SK-N-SH (cell line): ENCODE results near the gene OR6K2. TPM values are rescaled to one million over a fixed set of nuclear protein-coding genes. Genes with fewer than 3 reads are reported as not detected.

ENCODE experiments used
- CTCF ChIA-PET: fragments of 300-600, 350-600 bp; formaldehyde crosslinking; extraction: SDS; loops from one replicate; lab custom pipeline; 2021; lab: Yijun Ruan, JAX
- POLR2A ChIA-PET: fragments of 350-600 bp; sonication (Branson Sonifier 250); formaldehyde crosslinking; extraction: SDS; loops from one replicate; lab custom pipeline; 2020; ENCODE audit warnings: antibody characterized with exemption, inconsistent platforms; lab: Yijun Ruan, JAX
- DNase-seq: peaks from one replicate; pipeline ENCODE4 v3.0.0; 2012
- H2AFZ ChIP-seq: fragments of 200-600 bp; sonication (generic); 2 replicates; pipeline ENCODE4 v1.8.1; 2016; ENCODE audit warnings: antibody characterized with exemption, mild to moderate bottlenecking, low read depth
- H3F3A ChIP-seq: fragments of 200-600 bp; sonication (generic); replicated peaks from 2 replicates; pipeline ENCODE3; 2016; ENCODE audit warnings: antibody characterized with exemption, mild to moderate bottlenecking; ENCODE audit not compliant: insufficient read depth
- H3K27ac ChIP-seq, 2 experiments: fragments of 200-500 bp in 1 of 2; fragments of 200-600 bp in 1 of 2; sonication (Bioruptor generic) in 1 of 2; sonication (generic), shearing (Covaris generic) in 1 of 2; 2 replicates each; pipeline versions ENCODE4 v1.5.1 to v1.6.1; 2014 to 2016; ENCODE audit warnings: low read depth in 2 of 2, inconsistent platforms in 1 of 2, low read length in 1 of 2, mild to moderate bottlenecking in 1 of 2, mixed read lengths in 1 of 2
- H3K27me3 ChIP-seq: fragments of 200-600 bp; sonication (generic), shearing (Covaris generic); 2 replicates; pipeline ENCODE4 v1.6.1; 2016; ENCODE audit warnings: mixed run types; ENCODE audit not compliant: insufficient read depth
- H3K36me3 ChIP-seq, 2 experiments: fragments of 200-500 bp in 1 of 2; fragments of 200-600 bp in 1 of 2; sonication (Bioruptor generic) in 1 of 2; sonication (generic) in 1 of 2; replicated peaks in 1 of 2; 2 replicates each; pipeline versions ENCODE3 to v1.5.1; 2014 to 2016; ENCODE audit warnings: low read length in 1 of 2, mild to moderate bottlenecking in 1 of 2; ENCODE audit not compliant: insufficient read depth in 2 of 2, control insufficient read depth in 1 of 2
- H3K4me1 ChIP-seq, 2 experiments: fragments of 200-500 bp in 1 of 2; fragments of 200-600 bp in 1 of 2; sonication (Bioruptor generic) in 1 of 2; sonication (generic), shearing (Covaris generic) in 1 of 2; 2 replicates each; pipeline versions ENCODE4 v1.5.1 to v1.6.1; 2014 to 2016; ENCODE audit warnings: low read depth in 1 of 2, low read length in 1 of 2, mixed run types in 1 of 2; ENCODE audit not compliant: insufficient read depth in 2 of 2, control insufficient read depth in 1 of 2
- H3K4me2 ChIP-seq: fragments of 200-600 bp; sonication (generic), shearing (Covaris generic); 2 replicates; pipeline ENCODE4 v1.6.1; 2017; ENCODE audit warnings: mixed run types
- H3K4me3 ChIP-seq, 2 experiments: fragments of 200-500 bp in 1 of 2; fragments of 200-600 bp in 1 of 2; sonication (Bioruptor generic) in 1 of 2; sonication (generic), shearing (Covaris generic) in 1 of 2; 2 replicates each; pipeline versions ENCODE4 v1.5.1 to v1.8.1; 2014 to 2016; ENCODE audit warnings: low read depth in 2 of 2, inconsistent platforms in 1 of 2, low read length in 1 of 2, mild to moderate bottlenecking in 1 of 2, mixed read lengths in 1 of 2, moderate library complexity in 1 of 2
- H3K79me2 ChIP-seq: fragments of 200-600 bp; sonication (generic); 2 replicates; pipeline ENCODE4 v1.8.1; 2017; ENCODE audit warnings: mild to moderate bottlenecking; ENCODE audit not compliant: insufficient read depth
- H3K9ac ChIP-seq: fragments of 200-600 bp; sonication (generic); 2 replicates; pipeline ENCODE4 v1.6.1; 2017; ENCODE audit warnings: mixed run types
- H3K9me2 ChIP-seq: fragments of 200-600 bp; sonication (generic); 2 replicates; pipeline ENCODE4 v1.6.1; 2017; ENCODE audit warnings: mixed run types
- H3K9me3 ChIP-seq: fragments of 200-600 bp; sonication (generic); 2 replicates; pipeline ENCODE4 v1.6.1; 2017; ENCODE audit warnings: mixed run types, mild to moderate bottlenecking, moderate library complexity
- H4K20me1 ChIP-seq: fragments of 200-600 bp; sonication (generic); 2 replicates; pipeline ENCODE4 v1.6.1; 2017; ENCODE audit warnings: mild to moderate bottlenecking, mixed run types; ENCODE audit not compliant: insufficient read depth
- CHD2 ChIP-seq: fragments of 150-350 bp; IDR thresholded peaks from 2 replicates; pipeline ENCODE4 v1.6.1; 2018; ENCODE audit warnings: low read length; ENCODE audit not compliant: partially characterized antibody
- CTCF ChIP-seq: fragments of 200-600 bp; sonication (generic); IDR thresholded peaks from 2 replicates; pipeline ENCODE4 v1.6.1; 2017; ENCODE audit warnings: antibody characterized with exemption, mild to moderate bottlenecking, moderate library complexity
- ELF1 ChIP-seq: IDR thresholded peaks from 2 replicates; pipeline ENCODE4 v1.4.0; 2012
- EZH2phosphoT487 ChIP-seq: fragments of 200-600 bp; sonication (generic); IDR thresholded peaks from 2 replicates; pipeline ENCODE4 v1.6.1; 2017; ENCODE audit warnings: low read depth, mixed run types, mild to moderate bottlenecking, antibody characterized with exemption, moderate library complexity, borderline replicate concordance
- GATA2 ChIP-seq: sonication (generic); formaldehyde crosslinking; IDR thresholded peaks from 2 replicates; pipeline ENCODE4 v1.5.0; 2020; ENCODE audit warnings: mild to moderate bottlenecking, missing genetic modification reagents
- IRF3 ChIP-seq: fragments of 150-350 bp; IDR thresholded peaks from 2 replicates; pipeline ENCODE4 v1.6.1; 2016; ENCODE audit warnings: mild to moderate bottlenecking, low read depth, low read length
- POLR2AphosphoS5 ChIP-seq: IDR thresholded peaks from 2 replicates; pipeline ENCODE4 v1.6.1; 2012; ENCODE audit warnings: low read depth, low read length
- RAD21 ChIP-seq: IDR thresholded peaks from 2 replicates; pipeline ENCODE4 v1.6.1; 2012; ENCODE audit warnings: mild to moderate bottlenecking, low read length
- RFX5 ChIP-seq: IDR thresholded peaks from 2 replicates; pipeline ENCODE4 v1.6.1; 2012; ENCODE audit warnings: mild to moderate bottlenecking, improper control_type of control experiment, low read length
- RXRA ChIP-seq: IDR thresholded peaks from 2 replicates; pipeline ENCODE4 v1.4.0; 2012; ENCODE audit warnings: low read depth, mild to moderate bottlenecking, borderline replicate concordance
- SIN3A ChIP-seq: IDR thresholded peaks from 2 replicates; pipeline ENCODE4 v1.6.1; 2012; ENCODE audit warnings: low read depth, mild to moderate bottlenecking, low read length, moderate library complexity, borderline replicate concordance
- TEAD4 ChIP-seq: IDR thresholded peaks from 2 replicates; pipeline ENCODE4 v1.4.0; 2012; ENCODE audit warnings: mild to moderate bottlenecking, borderline replicate concordance; ENCODE audit not compliant: insufficient read depth
- YY1 ChIP-seq: IDR thresholded peaks from 2 replicates; pipeline ENCODE4 v1.4.0; 2012; ENCODE audit warnings: low read depth, mild to moderate bottlenecking
- ZBTB33 ChIP-seq: IDR thresholded peaks from 2 replicates; pipeline ENCODE4 v1.4.0; 2012; ENCODE audit warnings: low read depth, borderline replicate concordance
- WGBS: methylation state at CpG from one replicate; pipeline ENCODE4 v1.1.6; 2017; ENCODE audit warnings: low lambda C conversion rate; 5-methylcytosine and 5-hydroxymethylcytosine counted together
- polyA plus RNA-seq, 3 experiments: library from polyadenylated mRNA; depleted of rRNA; stranded (reverse); fragments of >200 nt; gene quantifications; 2 replicates each; pipeline ENCODE4 v1.2.3, GENCODE V29; 2012
- TF ChIP-seq, protein P1 (sequence below): fragments of 150-350 bp; IDR thresholded peaks from 2 replicates; pipeline ENCODE4 v1.6.1; 2017; ENCODE audit warnings: antibody characterized with exemption, low read length, low read depth, borderline replicate concordance

OR6K2 gene
- polyA plus RNA-seq, 1 of the 3 experiments (the other 2 are of a cell fraction) = not detected

GRCh38 chr1:158674302-158674701 lies 26.1 kb downstream of the OR6K2 start:
- no peak for TF ChIP-seq IRF3
- no peak for TF ChIP-seq RAD21
- TF ChIP-seq EZH2phosphoT487 = no peak
- TF ChIP-seq, protein P1, sequence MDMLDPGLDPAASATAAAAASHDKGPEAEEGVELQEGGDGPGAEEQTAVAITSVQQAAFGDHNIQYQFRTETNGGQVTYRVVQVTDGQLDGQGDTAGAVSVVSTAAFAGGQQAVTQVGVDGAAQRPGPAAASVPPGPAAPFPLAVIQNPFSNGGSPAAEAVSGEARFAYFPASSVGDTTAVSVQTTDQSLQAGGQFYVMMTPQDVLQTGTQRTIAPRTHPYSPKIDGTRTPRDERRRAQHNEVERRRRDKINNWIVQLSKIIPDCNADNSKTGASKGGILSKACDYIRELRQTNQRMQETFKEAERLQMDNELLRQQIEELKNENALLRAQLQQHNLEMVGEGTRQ = no peak
- TF ChIP-seq TEAD4 = no peak
- TF ChIP-seq CHD2 = no peak
- no peak for TF ChIP-seq ZBTB33
- no peak for TF ChIP-seq POLR2AphosphoS5
- no peak for TF ChIP-seq CTCF
- no peak for TF ChIP-seq SIN3A
- no peak for TF ChIP-seq RXRA
- no peak for TF ChIP-seq YY1
- TF ChIP-seq RFX5 = no peak
- no peak for TF ChIP-seq GATA2 (CRISPR knock-in tag)
- TF ChIP-seq ELF1 = no peak
- Histone ChIP-seq H3K9me3 (no peaks in the 10 kb centered on the region), H3K4me3 (no peak overlapping the region), H3K79me2 (no peaks in the 10 kb centered on the region), H3K4me2 (no peak overlapping the region), H3K4me1 (no peaks in the 10 kb centered on the region), H2AFZ (no peak overlapping the region), H3F3A (no peaks in the 10 kb centered on the region), H3K9ac (no peak overlapping the region), H4K20me1 (no peaks in the 10 kb centered on the region), H3K27ac (no peak overlapping the region), H3K9me2 (no peaks in the 10 kb centered on the region), H3K27me3 (no peaks in the 10 kb centered on the region; the same call in 1 of the 2 replicates), H3K36me3 (no peaks in the 10 kb centered on the region)
- under 1% methylated on average over 7 of the region's 7 CpGs for WGBS
- no peak for DNase-seq
- POLR2A ChIA-PET = no interaction called here
- CTCF ChIA-PET = no interaction called here
